Measurements from ENCODE around the gene CPA2.

DNA sequence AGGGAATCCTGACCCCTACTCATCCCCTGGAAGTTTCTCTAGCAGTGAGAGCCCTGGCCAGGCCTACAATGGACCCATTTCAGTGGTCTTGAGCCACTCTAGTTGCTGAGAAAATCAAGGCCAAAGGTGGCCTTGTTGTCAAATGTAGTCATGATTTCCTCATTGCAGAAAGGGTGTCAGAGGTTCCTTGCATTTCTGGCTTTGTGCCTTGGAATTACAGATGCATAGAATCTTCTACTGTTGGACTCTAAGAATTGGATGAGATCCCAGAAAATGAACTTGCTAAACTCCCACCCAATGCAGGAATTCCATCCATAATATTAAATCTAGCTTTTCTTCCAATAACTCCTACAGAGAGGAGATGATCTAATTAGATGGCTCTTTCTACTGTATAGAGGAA is 12.2 kb downstream of the CPA2 start:
- TF ChIP-seq, protein P1, sequence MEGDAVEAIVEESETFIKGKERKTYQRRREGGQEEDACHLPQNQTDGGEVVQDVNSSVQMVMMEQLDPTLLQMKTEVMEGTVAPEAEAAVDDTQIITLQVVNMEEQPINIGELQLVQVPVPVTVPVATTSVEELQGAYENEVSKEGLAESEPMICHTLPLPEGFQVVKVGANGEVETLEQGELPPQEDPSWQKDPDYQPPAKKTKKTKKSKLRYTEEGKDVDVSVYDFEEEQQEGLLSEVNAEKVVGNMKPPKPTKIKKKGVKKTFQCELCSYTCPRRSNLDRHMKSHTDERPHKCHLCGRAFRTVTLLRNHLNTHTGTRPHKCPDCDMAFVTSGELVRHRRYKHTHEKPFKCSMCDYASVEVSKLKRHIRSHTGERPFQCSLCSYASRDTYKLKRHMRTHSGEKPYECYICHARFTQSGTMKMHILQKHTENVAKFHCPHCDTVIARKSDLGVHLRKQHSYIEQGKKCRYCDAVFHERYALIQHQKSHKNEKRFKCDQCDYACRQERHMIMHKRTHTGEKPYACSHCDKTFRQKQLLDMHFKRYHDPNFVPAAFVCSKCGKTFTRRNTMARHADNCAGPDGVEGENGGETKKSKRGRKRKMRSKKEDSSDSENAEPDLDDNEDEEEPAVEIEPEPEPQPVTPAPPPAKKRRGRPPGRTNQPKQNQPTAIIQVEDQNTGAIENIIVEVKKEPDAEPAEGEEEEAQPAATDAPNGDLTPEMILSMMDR (IDR thresholded peaks at IDR 0.05), result no peak
- TF ChIP-seq POLR2AphosphoS5 (IDR thresholded peaks at IDR 0.05) (no peak), POLR2A (IDR thresholded peaks at IDR 0.05) (no peak)
